Measurements from ENCODE around the gene KRTAP4-3. TPM values are rescaled to one million over a fixed set of nuclear protein-coding genes. Genes with fewer than 3 reads are reported as not detected.

KRTAP4-3 gene
- total and polyA plus RNA-seq, 2 of the 13 experiments (the other 11 are each of a cell fraction or from before 2014, with no cell fraction given): not detected

GRCh38 chr17:41127371-41127770 is 40.6 kb downstream of the KRTAP4-3 start:
- H3K36me3 ChIP-seq (replicated peaks in 1 of 2; ENCODE audit: control insufficient read depth in 1 of 2, insufficient read depth in 2 of 2, low read length in 2 of 2): no peaks in the 10 kb centered on the region
- no peak overlapping the region for H3K27ac ChIP-seq (ENCODE audit: extremely low read length, insufficient read depth, low read length)
- CTCF ChIA-PET (ENCODE audit: low intra/inter-chr PET ratio, low total read pairs): no interaction called here
- no peak overlapping the region for H2AFZ ChIP-seq (ENCODE audit: low read length)
- in situ Hi-C loops (cut with HindIII; ENCODE audit: extremely low pct_ligation_motif_present, low pct_unique_long_range_greater_than_20kb): no loop called here
- no peak overlapping the region for H3K4me2 ChIP-seq (ENCODE audit: low read depth, low read length)
- intact Hi-C loops (cut with micrococcal nuclease; ENCODE audit: unreplicated experiment): no loop called here
- no TSS peak for BruUV-seq (replicated peaks)
- WGBS (ENCODE audit: low lambda C conversion rate): 2% methylated on average over 1 of the region's 1 CpG
- H3K79me2 ChIP-seq (ENCODE audit: insufficient read depth, low read length): no peaks in the 10 kb centered on the region
- POLR2A ChIA-PET: no interaction called here
- FAIRE-seq (no peak), DNase-seq (ENCODE audit: low spot score) (no peak), ATAC-seq (no peak)
- no peak for TF ChIP-seq STAT5B (CRISPR knock-in tag; IDR thresholded peaks at IDR 0.05)
- no peak for TF ChIP-seq IKZF4 (CRISPR knock-in tag; IDR thresholded peaks at IDR 0.05; ENCODE audit: borderline replicate concordance, low read depth, not compliant biosample characterization)
- no peak for TF ChIP-seq SKI (IDR thresholded peaks at IDR 0.05; ENCODE audit: partially characterized antibody)
- TF ChIP-seq RFX1 (IDR thresholded peaks at IDR 0.05): no peak
- TF ChIP-seq POLR2AphosphoS2 (IDR thresholded peaks at IDR 0.05; ENCODE audit: low read depth, low read length): no peak
- TF ChIP-seq ZFP90 (CRISPR knock-in tag; IDR thresholded peaks at IDR 0.05; ENCODE audit: borderline replicate concordance): no peak
- TF ChIP-seq ZNF746 (CRISPR knock-in tag; IDR thresholded peaks at IDR 0.05): no peak
- TF ChIP-seq MTA3 (CRISPR knock-in tag; IDR thresholded peaks at IDR 0.05): no peak
- TF ChIP-seq ZNF101 (CRISPR knock-in tag; IDR thresholded peaks at IDR 0.05; ENCODE audit: borderline replicate concordance, low read depth): no peak
- no peak for TF ChIP-seq ZNF263 (CRISPR knock-in tag; IDR thresholded peaks at IDR 0.05)
- TF ChIP-seq REPIN1 (CRISPR knock-in tag; IDR thresholded peaks at IDR 0.05; ENCODE audit: borderline replicate concordance, low read depth): no peak
- TF ChIP-seq REXO4 (CRISPR knock-in tag; IDR thresholded peaks at IDR 0.05; ENCODE audit: borderline replicate concordance): no peak
- TF ChIP-seq NFE2 (CRISPR knock-in tag; IDR thresholded peaks at IDR 0.05): no peak
- TF ChIP-seq ZBTB26 (CRISPR knock-in tag; IDR thresholded peaks at IDR 0.05; ENCODE audit: borderline replicate concordance): no peak
- no peak for TF ChIP-seq ZNF772 (CRISPR knock-in tag; IDR thresholded peaks at IDR 0.05)
- no peak overlapping the region for H3K9ac ChIP-seq (ENCODE audit: insufficient read depth, low read depth, low read length)
- H3K27me3 ChIP-seq (ENCODE audit: control insufficient read depth in 1 of 2, insufficient read depth in 2 of 2, low read length in 2 of 2): 0 out of 5 replicates have a peak, but pooled peaks cover 0 to 3% of the 10 kb centered on the region in 2 experiments
- no peaks in the 10 kb centered on the region for H3K4me1 ChIP-seq (ENCODE audit: insufficient read depth, low read length)
- H4K20me1 ChIP-seq (ENCODE audit: insufficient read depth, low read length): no peaks in the 10 kb centered on the region
- H3K4me3 ChIP-seq (replicated peaks in 1 of 3; ENCODE audit: insufficient read depth in 1 of 3, low read depth in 2 of 3, low read length in 3 of 3): no peak overlapping the region
- no peaks in the 10 kb centered on the region for H3K9me3 ChIP-seq (ENCODE audit: low read length)

All from HepG2 (cell line).